ENCODE data around the gene CERS4.
"Not testable (repeated sequence)": the region's sequence is repeated elsewhere in the genome, so short reads cannot be mapped to it uniquely, and the experiment has no call there.

Gene CERS4, protein sequence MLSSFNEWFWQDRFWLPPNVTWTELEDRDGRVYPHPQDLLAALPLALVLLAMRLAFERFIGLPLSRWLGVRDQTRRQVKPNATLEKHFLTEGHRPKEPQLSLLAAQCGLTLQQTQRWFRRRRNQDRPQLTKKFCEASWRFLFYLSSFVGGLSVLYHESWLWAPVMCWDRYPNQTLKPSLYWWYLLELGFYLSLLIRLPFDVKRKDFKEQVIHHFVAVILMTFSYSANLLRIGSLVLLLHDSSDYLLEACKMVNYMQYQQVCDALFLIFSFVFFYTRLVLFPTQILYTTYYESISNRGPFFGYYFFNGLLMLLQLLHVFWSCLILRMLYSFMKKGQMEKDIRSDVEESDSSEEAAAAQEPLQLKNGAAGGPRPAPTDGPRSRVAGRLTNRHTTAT

DNA sequence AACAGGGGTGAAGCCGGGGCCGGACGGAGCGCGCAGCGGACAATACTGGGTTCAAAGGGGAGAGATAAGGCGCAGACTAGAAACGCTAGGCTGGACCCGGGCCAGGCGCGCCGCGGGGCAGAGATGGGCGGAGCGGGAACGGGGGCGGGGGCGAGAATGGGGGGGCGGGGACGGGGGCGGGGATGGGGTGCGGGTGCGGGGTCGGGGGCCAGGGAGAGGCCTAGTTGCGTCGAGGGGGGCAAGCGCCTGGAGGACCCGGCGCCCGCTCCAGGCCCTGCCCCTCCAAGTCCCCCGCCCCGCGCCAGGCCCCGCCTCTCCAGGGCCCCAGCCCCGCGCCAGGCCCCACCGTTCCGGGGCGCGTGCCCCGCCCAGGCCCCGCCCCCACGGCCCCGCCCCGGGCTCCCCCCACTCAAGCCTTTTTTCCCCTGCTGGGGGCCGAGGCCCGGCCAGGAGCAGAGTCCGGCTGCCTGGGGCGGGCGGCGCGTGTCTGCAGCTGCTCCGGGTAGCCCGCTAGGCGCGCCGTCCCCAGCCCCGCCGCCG, at the start of gene CERS4:
CERS4 (plus strand) TSS at position 449 of the 540 bp plus-strand sequence. CDS start 41,707 bp downstream, outside the sequence.
- DNase-seq: peak; percentile 78

DNA sequence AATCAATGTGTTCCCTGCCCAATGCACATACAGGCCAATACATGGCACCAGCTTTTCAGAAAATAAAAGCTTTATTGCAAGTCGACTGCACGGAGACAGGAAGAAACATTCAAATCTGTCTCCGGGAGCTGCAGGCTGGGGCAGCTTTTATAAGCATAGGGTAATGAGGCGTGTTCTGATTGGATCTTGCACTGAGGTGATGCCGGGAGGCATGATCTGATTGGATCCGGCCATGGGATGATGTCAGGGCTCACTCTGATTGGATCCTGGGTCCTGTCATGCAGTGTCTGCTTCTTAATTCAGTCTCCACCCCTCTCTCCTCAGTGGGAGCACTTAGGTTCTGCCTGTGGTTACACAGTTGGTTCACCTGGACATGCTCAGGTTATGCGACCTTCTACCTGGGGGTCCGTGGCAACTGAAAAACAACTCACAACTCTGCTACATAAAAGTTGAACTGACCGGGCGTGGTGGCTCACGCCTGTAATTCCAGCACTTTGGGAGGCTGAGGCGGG, 48.0 kb upstream of the CERS4 start:
- no peak for DNase-seq

DNA sequence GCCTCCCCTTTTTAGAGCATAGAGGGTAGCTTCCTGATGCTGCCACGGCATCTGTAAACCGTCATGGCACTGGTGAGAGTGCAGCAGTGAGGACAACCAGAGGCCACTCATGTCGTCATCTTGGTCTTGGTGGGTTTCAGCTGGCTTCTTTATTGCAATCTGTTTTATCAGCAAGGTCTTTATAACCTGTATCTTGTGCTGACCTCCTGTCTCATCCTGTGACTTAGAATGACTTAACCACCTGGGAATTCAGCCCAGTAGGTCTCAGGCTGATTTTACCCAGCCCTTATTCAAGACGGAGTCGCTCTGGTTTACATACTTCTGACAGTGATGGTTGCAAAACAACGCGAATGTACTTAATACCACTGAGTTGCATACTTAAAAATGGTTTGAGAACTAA, 45.4 kb upstream of the CERS4 start:
- no peak for DNase-seq

DNA sequence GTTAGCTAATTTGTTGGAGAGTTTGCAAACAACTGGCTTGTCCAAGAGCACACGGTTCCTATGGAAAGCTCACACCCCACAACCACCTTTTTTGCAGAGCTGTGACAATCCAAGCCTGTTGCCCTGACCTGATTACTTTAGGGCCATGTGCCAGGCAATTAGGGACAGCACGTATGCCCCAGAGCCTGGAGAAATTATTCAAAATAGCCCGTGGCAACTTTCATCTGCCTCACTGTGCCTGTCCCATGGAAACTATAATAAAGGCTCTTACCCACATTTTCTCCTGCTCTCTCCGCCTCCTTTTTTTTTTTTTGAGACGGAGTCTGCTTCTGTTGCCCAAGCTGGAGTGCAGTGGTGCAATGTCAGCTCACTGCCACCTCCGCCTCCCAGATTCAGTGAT, 41.2 kb upstream of the CERS4 start:
- no peak for DNase-seq

DNA sequence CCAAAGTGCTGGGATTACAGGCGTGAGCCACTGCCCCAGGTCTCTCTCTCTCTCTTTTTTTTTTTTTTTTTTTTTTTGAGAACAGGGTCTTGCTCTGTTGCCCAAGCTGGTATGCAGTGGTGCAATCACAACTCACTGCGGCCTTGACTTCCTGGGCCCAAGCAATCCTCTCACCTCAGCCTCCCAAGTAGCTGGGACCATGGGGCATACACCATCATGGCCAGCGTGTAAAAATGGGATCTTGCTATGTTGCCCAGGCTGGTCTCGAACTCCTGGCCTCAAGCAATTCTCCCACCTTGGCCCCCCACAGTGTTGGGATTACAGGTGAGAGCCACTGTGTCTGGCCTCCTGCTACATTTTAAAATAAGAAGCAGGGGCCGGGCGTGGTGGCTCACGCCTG, 40.6 kb upstream of the CERS4 start:
- DNase-seq: no peak

DNA sequence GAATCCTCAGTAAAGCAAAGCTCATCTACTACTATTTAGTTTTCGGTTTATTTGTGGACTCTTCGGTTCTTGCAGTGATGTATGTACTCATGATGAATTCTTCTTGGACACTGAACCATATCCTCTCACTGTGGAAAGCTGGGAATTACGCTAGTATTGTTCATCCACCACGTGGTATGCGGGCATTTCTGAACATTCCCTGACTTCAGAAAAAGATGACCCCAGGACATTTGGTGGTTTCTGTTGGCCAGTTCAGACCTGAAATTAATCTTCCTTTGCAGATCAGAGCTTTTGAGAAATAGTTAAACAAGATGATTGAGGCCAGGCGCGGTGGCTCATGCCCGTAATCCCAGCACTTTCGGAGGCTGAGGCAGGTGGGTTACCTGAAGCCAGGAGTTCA, 34.5 kb upstream of the CERS4 start:
- no peak for DNase-seq

DNA sequence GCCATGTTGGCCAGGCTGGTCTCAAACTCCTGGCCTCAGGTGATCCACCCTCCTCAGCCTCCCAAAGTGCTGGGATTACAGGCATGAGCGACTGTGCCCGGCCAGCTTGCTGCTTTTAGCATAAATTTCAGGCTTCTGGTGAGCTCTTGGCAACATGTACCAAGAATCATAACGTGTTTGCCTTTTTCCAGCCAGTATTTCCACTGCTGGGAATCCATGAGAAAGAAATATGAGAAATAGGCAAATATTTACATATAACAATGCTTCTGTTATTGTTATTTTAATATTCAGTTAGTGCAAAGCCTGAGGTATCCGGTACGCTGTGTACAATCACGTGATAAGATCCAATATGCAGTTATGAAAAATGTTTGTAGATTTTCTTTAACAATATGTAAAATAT, 29.2 kb upstream of the CERS4 start:
- DNase-seq: no peak

DNA sequence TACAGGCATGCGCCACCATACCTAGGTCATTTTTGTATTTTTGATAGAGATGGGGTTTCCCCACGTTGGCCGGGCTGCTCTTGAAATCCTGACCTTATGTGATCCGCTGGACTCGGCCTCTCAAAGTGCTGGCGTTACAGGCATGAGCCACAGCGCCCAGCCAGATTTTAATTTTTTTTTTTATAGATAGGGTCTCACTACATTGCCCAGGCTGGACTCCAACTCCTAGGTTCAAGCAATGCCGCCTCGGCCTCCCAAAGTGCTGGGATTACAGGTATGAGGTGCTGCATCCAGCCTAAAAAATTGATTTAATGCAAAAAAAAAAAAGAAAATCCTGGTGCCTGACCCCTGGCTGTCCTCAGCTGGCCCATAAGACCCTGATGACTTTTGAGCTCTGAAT, 24.9 kb upstream of the CERS4 start:
- DNase-seq: no peak

DNA sequence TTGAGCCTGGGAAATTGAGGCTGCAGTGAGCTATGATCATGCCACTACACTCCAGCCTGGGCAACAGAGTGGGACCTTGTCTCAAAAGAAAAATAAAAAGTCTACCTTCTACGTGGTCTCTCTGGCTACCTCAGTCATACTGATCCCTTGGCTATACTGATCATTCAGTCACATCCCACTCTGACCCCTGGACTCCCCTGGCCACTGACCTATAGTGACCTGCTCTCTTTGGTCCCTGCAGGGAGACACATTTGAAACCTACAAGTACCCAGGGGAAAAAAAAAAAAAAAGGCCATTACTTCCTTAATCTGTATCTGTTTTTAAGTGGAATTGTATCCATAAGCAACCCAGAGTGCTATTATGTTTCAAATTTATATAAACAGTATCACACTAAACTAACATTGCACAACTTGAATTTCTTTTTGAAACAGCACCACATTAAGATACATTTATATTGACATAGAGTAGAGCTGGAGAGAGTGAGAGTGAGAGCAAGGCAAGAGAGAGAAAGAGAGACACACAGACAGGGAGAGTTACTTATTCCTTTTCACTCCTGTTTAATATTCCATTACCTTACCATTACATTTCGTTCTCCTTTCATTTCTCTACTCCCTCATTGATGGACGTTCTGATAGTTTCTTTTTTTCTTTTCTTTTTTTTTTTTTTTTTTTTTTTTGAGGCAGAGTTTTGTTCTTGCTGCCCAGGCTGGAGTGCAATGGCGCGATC, 23.7 kb upstream of the CERS4 start:
- no peak for DNase-seq

DNA sequence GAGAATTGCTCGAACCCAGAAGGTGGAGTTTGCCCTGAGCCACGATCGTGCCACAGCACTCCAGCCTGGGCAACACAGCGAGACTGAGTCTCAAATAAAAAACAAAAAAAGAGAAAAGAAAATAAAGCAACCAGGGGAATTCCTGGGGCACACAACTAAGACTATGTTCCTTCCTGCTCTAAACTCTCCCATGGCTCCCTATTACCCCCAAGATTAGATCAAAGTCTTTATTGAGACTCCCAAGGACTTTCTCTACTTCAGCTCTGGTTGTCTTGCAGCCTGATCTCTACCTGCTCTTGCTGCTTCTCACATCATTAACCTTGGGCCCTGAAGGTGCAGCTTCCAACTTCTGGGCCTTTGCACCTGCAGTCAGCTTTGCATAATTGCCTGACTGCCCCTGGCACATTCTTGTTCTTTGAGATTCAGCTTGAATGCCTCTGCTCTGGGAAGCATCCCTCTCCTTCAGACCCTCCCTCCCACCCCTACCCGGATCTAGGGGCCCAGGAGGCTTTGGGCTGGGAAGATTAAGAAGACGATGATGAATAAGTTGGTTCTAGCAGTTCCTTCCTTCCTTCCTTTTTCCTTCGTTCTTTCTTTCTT, 16.8 kb upstream of the CERS4 start:
- no peak for DNase-seq

DNA sequence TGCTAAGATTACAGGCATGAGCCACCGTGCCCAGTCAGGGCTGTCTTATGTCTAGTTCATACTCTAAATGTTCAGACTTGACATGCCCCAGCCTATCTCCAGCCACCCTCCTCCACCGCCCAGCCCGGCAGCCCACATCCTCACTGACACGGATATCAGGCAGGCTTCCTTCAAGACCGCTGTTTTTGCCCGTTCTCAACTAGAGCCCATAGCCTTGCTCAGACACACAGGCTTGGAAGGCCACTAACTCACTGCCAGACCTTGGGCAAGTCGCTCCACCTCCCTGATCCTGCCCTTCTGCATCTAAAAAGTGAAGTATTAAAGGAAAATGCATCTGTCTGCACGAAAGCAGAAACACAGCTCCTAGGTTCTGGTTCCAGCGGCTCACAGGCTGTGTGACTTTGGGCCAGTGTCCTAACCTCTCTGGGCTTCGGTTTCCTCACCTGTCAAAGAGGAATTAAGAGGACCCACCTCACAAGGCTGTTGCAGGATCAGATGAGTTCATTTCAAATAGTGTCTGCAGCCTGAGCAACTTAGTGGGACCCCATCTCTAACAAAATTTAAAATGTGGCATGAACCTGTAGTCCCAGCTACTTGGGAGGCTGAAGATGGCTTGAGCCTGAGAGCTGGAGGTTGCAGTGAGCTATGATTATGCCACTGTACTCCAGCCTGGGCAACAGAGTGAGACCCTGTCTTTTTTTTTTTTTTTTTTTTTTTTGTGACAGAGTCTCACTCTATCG, 14.5 kb upstream of the CERS4 start:
- peak; percentile 11 for DNase-seq

DNA sequence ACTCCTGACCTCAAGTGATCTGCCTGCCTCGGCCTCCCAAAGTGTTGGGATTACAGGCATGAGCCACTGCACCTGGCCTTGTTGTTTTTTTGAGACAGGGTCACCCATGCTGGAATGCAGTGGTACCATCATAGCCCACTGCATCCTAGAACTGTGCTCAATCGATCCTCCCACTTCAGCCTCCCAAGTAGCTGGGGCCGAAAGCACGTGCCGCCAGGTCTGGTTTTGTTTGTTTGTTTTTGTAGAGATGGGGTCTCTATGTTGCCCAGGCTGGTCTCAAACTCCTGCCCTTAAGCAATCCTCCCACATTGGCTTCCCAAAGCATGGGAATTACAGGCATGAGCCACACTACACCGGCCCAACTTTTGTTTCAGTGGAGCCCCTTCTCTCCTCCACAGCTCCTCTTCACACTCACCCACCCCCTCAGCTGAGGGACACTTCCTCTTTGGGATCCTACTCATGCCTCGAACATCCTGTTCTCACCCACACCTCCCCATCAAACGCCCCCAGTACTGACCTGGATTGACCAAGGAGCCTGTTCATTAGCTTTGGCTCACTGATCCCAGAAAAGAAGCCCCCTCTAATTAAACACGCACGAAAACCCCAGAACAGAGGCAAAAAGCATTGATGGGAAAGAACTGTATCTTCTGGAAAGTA, 12.8 kb upstream of the CERS4 start:
- no peak for DNase-seq

DNA sequence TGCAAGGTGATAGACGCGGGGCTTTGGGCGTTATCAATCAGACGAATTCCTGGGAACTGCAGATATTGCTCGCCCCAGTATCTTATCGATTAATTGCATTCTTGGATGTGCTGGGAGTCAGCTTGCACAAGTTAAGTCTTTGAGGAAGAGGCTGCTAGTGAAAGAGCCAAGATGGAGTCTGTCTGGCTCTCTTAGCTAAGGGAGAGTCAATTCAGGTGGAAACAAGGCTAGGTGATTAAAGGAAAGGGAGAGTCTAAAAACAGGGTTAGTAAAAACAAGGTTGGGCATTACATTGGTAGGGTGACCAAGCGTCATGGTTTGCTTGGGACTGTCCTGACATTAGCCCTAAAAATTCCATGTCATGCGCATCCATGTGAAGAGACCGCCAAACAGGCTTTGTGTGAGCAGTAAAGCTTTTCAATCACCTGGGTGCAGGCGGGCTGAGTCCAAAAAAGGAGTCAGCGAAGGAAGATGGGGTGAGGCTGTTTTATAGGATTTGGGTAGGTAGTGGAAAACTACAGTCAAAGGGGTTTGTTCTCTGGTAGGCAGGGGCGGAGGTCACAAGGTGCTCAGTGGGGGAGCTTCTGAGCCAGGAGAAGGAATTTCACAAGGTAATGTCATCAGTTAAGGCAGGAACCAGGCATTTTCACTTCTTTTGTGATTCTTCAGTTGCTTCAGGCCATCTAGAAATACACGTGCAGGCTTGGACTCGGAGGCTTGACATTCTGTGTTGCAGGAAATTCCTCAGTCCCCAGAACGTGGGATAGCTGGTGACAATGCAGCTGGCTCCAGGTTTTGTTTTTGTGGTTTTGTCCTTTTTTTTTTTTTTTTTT, 5.7 kb upstream of the CERS4 start:
- DNase-seq: not testable (repeated sequence)

DNA sequence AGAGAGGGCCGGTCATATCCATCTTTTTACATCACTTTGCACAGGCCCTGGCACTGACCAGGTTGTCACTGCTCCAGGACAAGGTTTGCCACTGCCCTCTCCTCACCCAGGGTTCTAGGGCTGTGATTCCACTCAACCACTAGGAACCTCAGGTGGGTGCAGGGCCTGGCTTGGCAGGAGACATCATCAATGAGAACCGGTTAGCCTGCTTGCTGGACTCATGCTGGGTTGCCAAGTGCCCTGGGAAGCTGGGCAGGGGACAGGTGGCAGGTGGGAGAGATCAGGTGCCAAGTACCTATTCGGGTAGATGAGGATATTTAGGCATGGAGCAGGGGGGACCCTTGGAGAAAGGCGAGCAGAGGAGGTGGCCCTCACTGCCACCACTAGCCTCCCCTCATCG, 4.2 kb upstream of the CERS4 start:
- no peak for DNase-seq

DNA sequence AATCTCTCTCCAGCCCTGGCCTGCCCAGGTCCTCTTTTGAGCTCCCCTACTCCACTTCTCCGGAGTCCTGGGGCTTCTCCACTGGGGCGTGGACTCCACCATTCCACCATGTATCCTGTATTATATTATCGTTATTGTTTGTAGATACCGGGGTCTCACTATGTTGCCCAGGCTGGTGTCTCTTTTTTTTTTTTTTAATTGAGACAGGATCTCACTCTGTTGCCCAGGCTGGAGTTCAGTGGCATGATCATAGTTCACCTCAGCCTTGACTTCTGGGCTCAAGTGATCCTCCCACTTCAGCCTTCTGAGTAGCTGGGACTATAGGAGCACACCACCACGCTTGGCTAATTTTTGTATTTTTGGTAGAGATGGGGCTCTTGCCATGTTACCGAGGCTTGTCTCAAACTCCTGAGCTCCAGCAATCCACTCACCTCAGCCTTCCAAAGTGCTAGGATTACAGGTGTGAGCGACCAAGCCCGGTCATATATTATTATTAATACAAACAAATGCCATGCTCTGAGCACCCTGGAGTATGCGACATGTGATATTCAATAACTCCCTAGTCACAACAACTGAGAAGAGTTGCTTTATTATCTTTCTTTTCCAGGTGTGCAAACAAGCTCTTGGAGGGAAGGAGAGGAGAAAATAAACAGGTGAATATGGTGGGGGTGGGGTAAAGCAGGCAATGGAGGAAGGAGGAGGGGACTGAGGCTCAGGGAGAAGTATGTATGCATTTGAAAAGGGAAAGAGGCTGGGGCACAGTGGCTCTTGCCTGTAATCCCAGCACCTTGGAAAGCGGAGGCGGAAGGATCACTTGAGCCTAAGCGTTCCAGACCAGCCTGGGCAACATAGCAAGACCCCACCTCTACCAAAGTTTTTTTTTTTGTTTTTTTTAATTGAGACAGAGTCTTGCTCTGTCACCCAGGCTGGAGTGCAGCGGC, 2.8 kb upstream of the CERS4 start:
- DNase-seq: no peak

DNA sequence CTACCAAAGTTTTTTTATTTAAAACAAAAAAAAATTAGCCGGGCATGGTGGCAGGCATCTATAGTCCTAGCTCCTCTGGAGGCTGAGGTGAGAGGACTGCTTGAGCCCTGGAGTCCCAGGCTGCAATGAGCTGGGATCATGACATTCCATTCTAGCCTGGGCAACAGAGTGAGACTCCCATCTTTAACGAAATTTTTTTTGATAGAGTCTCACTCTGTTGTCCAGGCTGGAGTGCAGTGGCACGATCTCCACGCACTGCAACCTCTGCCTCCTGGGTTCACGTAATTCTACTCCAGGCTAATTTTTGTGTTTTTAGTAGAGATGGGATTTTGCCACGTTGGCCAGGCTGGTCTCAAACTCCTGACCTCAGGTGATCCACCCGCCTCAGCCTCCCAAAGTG, 1.8 kb upstream of the CERS4 start:
- DNase-seq: not testable (repeated sequence)

DNA sequence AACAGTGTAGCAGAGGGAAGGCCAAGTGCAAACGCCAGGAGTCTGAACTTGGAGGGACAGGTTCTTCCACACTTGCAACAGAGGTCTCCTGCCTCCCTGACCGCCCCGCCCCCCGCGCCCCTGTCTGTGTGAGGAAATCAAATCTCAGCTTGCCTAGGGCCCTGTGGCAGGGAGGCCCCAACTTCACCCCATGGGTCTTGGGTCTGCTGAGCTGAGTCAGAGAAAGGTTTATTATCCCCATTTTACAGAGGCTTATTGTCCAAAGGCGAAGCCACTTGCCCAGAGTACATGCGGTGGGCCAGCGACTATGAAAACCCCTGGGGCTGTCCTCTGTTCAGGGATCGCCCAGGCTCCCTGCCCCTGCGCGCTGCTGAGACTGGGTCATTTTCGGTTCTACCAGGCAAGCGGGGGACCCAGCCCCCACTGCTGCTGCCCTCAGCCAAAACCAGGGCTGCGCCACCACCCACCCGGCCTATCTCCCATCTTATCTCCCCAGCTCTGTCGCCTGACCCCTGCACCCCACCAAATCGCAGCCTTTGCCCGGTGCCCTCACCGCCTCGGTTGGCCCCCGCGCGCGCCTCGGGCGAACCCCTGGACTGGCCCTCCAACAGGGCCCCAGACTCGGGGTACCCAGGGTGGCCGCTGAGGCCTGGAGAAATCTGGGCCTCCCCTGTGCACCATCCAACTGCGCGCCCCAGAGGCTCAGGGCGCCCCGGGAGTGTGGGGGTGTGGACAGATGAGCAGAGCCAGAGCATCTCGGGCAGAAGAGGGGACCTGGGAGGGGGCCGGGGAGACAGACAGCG, 850 bp upstream of the CERS4 start:
- DNase-seq: no peak

DNA sequence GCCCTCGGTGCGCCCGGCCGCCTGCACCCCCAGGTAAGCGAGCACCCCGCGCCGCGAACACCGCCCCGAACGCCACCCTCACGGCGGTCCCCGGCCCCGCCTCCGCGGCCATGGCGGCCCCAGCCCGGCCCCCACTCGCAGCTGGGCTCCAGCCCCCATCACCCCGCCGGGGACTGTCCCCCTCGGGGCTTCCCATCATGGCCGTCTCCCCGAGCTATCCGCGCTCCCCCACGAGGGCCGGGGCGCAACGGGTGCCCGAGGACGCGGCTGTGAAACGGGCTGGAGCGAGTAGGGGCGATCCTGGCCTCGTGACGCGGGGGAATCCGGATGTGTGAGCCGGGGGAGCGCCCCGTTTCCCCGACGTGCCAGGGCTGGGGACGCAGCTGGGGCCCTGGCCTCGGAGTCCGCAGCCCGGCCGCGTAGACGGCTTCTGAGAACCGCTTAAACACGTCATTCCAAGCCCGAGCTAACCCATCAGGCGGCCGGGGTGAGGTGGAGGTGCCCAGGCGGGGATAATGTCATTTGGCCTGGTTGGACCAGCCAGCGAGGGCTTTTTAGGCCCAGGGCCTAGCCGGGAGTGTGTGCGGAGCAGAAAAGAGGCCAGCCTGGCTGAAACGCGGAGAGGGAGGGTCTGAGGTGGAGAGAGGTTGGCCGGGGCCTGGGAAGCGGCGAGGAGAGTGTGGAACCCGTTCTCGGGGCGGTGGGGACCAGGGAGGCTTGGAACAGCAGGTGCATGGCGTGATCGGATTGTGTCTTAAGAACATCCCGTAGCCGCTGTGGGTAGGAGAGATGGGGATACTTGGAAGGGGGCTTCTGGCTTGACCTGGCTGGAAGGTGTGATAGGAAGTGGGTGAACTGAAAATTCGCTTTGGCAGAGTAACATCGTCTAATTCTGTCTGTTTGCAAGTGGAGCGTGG, 550 bp downstream of the CERS4 start:
- peak; percentile 74 for DNase-seq
